ENCODE measurements around the gene NEDD4L.
"Not testable (repeated sequence)": the region's sequence is repeated elsewhere in the genome, so short reads cannot be mapped to it uniquely, and the experiment has no call there.

The NEDD4L gene

DNA sequence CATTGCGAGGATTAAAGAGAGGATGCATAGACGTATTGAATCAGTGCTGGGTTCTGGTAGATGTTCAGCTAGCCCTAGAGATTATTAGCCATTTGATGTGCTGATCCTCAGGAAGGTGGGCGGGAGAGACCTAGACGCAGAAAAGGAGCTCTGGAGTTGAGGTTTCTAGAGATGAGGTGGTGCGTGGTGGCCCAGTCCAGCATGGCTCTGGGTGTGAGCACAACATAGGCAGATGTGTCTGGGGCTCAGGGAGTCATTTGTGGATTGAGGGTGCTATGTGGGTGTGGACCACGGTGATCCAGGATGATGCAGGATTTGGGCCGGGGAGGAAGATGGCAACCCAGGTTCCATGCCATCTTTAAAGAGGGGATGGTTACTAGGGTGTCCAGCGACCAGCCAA is 102.1 kb downstream of the NEDD4L start:
- in situ Hi-C loops (cut with MboI; ENCODE audit: low sequenced_read_pairs): no loop called here

DNA sequence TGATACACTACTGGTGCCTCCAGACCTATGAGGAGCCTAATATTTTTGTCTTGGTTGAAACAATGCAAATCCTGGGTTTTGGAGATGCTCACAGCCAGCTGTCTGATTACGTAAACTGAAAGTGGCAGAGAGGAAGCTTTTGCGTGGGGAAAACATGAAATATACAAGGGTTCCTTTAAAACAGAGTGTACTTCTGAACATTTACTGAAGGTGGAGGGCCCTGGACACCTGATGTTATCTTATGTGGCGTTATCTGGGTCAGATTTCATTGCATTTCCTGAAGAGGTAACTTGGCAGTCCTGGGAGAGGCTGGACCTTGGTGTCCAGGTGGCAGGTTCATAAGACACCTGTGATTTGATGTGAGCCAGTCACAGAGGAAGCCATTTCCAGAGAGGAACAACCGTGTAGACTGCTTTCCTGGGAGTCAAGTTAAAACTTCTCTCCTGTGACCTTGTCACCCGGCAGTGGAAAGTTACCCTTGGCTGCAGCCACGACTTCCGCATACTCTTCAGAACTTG is 105.0 kb downstream of the NEDD4L start:
- in situ Hi-C loops (cut with MboI; ENCODE audit: low sequenced_read_pairs): no loop called here

DNA sequence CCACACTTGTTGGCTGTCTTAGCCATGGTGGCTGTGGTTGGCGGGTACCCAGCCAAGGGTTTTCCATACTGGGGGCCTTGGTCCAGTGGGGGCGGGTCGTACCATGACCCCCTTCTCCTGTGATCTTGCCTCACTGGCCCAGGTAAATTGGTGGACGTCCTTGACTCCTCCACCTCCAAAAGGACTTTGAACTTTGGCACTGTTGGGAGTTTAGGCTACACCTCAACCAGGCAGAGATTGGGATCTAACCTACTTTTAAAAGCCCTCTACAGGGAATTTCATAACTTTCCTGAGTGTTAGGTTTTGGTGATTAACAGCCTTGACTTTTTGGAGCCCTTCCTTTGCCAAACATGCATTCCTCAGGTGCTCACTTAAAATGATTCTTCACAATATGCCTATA is 106.7 kb downstream of the NEDD4L start:
- in situ Hi-C loops (cut with MboI; ENCODE audit: low sequenced_read_pairs): no loop called here

DNA sequence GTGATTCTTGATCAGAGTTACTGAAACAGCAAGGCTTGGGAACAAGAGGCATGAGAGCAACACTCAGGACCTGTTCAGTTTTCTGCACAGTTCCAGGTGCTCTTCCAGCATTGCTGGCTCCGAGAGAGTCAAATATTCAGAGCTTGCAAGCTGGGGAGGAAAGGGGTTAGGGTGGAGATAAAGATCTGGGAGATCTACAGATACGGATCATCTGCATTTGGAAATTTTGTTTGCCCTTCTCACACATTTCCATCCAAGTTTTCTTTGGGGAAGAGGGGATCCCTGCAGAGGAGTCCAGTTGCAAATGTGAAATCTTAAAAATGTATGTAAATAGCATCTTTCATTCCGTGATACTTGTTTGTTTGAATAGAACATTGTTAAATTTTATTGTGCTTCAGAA is 108.2 kb downstream of the NEDD4L start:
- in situ Hi-C loops (cut with MboI; ENCODE audit: low sequenced_read_pairs): no loop called here

DNA sequence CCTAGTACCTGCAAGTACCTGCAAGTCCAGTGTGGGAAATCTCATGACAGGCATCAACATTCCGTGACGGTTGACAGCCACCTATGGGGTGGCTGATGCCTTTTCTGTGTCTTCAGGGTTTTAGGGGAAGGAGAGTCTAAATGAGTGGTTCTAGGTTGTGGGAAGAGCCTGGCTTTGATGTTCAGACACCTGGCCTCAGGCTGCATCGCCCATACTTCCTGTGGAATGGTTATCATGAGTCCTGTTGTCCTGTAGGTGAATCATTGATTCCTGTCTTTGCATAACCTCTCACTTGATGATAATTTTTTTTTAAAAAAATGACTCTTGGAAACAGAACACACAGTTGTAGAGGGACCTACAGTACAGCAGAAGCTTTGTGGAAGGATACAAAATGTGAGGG is 108.9 kb downstream of the NEDD4L start:
- in situ Hi-C loops (cut with MboI; ENCODE audit: low sequenced_read_pairs): no loop called here

DNA sequence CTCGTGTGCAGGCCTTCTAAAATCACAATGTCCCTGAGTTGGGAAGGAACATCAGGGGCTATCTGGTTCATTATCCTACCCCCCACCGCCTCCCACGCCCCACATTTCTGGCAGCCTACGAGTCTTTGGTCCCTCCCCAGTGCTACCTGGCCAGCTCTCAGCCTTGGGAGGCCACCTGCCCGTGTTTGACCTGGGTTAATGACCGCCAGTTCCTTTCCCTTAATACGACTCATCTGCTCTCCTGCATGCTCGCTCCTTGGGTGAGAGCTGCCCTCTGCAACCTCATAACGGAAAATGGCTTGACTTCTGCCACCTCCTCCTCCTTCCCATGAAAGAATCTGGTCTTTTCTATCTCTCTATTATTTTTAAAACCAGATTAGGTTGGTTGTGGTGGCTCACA is 112.5 kb downstream of the NEDD4L start:
- in situ Hi-C loops (cut with MboI; ENCODE audit: low sequenced_read_pairs): no loop called here

DNA sequence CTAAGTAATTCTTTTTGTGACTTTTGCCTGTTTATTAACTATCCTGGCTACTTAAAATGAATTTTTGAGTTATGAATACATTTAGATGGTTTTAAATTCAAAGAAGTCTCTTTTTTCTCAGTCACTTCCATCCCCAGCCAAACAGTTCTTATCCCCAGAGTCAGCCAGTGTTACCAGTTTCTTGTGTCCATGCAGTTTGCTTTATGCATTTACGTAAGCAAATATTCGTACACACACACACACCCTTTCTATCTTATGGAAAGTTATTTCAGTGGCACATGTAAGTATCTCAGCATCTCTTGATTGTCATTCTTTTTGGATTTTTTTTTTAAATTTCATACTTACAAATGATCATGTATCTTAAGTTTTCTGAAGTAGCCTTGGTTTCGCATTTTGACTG is 113.2 kb downstream of the NEDD4L start:
- in situ Hi-C loops (cut with MboI; ENCODE audit: low sequenced_read_pairs): no loop called here

DNA sequence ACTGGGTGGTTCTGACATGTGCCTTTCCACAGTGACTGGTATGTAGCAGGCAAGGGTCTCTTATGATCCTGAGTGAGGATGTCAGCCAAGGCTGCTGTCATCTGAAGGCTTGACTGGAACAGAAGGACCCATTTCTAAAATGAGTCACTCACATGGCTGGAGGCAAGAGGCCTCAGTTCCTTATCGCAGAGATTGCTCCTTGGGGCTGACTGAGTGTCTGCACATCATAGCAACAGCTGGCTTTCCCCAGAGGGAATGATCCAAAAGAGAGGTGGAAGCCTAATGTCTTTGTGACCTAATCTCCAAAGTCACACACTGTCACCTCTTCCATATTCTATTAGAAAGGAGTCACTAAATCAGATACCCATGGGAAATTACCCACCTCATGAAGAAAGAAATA is 114.0 kb downstream of the NEDD4L start:
- in situ Hi-C loops (cut with MboI; ENCODE audit: low sequenced_read_pairs): no loop called here

DNA sequence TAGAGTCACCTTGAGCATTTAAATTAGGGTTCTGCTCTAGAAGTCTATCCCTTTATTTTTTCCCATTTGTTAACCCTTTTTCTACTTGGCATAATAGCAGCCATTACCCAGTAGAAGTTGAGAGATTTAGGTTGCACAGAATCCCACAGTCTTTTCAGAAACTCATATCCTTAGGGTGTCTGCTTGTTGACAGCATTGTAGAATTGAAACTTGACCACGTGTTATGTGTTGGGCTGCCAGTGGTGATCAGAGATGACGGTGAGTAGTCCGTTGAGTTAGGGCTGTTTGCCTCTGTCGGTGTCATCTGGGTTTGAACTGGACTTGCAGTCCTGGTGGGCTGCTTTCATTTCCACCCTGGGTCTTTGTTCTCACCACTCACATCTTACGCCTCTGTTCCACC is 114.4 kb downstream of the NEDD4L start:
- in situ Hi-C loops (cut with MboI; ENCODE audit: low sequenced_read_pairs): no loop called here

DNA sequence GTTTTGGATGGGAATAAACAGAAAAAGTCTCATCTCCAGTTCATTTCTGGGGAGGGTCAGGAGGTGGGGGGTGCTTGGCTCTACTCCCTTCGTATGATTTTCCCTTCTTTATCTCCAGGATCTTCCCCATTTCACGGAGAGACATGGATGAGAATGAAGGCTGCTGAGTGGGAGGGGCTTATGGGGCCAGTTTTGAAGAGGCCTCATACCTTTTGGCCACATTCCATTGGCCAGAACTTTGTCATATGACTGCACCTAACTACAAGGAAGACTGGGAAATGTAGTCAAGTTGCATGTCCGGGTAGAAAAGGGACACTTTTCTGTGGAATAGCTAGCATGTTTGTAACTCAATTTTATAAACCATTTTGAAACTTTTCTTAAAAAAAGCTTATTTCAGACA is 117.6 kb downstream of the NEDD4L start:
- in situ Hi-C loops (cut with MboI; ENCODE audit: low sequenced_read_pairs): no loop called here

DNA sequence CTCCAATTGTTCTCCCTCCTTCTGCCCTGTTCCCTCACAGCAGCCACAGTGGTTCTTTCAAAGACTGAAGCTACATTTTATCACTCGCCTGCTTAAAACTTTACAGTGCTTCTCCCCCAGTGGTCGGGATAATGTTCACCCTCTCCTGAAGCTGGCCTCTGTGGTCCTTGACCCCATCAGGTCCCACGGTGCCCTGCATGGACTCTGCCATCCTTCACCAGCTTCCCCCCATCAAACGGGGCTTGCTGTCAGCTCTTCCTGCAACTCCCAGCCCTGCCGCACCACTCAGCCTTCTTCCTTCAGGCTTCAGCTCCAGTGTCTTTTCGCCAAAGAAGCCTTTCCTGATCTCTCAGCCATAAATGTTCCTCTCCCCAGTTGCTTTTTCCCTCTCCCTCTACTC is 118.1 kb downstream of the NEDD4L start:
- in situ Hi-C loops (cut with MboI; ENCODE audit: low sequenced_read_pairs): no loop called here

DNA sequence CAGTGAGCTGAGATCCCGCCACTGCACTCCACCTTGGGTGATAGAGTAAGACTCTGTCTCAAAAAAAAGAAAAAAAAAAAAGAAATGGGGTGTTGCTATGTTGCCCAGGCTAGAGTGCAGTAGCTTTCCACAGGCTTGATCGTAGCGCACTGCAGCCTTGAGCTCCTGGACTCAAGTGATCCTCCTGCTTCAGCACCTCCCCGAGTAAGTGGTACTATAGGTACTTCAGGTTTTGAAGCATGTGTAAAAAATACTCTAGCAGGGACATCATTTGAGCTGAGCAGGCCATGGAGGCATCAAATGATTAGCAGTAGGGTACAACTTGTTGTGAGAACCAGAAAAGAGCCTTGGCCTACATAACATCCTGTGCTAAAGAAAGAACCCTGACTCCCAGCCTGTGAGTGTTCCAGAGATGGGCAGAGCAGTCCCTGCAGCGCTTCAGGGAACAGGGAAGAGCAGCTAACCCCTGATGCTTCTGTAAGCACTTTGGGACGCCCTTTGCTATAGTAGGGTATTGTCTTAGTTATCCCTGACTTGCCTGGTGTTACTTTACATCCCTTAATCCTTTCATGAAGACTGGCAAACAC is 119.1 kb downstream of the NEDD4L start:
- in situ Hi-C loops (cut with MboI; ENCODE audit: low sequenced_read_pairs): no loop called here

DNA sequence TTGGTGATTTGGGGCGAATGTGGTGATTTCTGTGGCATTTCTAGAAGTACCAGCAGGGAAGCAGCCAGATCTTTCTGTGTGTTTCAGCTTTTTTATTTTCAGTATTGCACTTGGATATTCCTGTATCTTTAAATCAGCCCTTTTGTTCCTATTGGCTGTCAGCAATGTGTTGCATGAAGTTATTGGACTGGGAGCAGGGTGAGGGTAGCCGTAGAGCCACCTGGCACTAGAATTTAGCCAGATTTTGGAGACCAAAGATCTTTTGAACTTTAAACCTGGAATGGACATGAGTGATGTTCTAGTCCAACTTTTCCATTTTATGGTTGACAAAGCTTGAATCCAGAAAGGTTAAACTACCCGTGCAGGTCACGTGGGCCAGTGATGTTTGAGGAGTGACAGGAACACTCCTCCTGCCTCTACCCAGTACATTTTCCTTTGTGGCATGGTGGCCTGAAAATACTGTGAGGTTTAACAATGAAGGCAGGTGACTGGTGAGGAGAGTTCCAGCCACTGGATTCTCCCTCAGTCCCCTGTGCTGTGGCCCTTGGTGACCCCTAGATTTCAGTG is 122.3 kb downstream of the NEDD4L start:
- in situ Hi-C loops (cut with MboI; ENCODE audit: low sequenced_read_pairs): no loop called here

DNA sequence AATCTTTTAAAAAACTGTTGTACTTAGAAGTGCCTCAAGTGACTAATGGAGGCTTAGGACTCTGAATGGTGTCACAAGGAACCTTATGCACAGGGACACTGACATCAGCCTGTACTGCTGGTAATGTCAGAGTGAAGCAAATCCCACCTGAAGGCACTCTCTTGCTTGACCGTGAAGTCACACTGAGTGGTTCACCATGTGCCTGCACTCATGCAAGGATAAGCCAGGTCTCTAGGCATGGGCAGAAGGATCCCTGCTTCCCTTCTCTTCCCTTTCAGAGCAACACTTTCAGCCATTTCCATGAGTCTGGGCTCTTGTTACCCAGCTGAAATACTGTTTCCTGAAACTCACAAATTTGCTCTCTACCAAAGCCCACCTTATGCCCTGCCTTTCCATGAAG is 123.0 kb downstream of the NEDD4L start:
- in situ Hi-C loops (cut with MboI; ENCODE audit: low sequenced_read_pairs): no loop called here

DNA sequence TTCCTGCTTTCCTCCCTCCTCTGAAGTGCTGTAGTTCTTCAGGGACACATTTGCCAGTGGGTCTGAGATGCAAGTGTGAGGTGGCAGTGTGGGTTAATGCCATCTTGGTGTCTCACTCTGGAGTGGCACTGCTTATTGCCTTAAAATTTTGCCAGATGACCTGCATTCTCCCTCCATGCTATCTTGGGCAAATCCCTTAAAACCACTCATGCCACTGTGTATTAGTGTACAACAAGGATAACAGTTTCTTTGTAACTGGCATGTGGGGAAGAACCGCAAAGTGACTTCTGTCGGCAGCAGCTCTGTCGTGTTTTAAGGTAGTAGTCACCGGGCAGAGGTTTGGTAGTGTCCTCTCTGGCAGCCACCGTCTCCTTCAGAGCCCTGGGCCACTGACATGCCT is 124.2 kb downstream of the NEDD4L start:
- in situ Hi-C loops (cut with MboI; ENCODE audit: low sequenced_read_pairs): no loop called here

DNA sequence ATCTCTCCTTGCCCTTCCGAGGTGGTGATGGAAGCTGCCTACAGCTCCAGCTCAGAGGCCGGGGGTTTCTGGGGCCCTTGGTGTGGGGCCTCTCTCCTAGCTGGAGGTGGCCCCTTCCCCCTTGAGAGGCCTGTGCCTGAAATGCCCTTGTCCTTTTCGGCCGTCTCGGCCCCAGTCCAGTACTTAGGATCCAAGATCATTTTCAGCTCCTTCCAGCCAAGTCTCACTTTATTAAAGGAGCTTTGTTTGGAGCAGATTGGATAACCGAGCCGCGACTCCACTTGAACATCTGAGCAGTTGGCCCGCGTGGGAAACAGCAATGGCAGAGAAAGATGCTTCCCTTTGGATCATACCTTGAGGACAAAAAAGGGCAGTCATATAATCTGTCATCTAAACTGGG is 125.0 kb downstream of the NEDD4L start:
- in situ Hi-C loops (cut with MboI; ENCODE audit: low sequenced_read_pairs): no loop called here

DNA sequence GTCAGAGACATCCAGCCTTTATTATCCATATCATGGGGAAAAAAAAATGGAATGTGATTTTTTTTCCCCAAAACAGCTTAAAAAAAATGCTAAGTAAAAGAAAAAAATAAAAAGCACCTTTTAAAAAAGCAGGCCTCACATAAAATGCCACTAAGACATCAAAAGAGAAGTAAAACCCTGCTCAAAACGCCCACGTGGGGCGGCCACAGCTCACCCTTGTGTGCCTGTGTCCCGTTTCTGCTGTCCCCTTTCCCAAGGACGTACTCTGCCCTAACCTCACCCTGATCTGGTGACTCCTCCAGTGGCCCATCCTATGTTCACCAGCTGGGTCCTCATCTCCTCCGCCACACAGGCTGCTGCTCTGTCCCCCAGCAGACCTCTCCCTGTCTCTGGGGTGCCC is 125.4 kb downstream of the NEDD4L start:
- in situ Hi-C loops (cut with MboI; ENCODE audit: low sequenced_read_pairs): no loop called here

DNA sequence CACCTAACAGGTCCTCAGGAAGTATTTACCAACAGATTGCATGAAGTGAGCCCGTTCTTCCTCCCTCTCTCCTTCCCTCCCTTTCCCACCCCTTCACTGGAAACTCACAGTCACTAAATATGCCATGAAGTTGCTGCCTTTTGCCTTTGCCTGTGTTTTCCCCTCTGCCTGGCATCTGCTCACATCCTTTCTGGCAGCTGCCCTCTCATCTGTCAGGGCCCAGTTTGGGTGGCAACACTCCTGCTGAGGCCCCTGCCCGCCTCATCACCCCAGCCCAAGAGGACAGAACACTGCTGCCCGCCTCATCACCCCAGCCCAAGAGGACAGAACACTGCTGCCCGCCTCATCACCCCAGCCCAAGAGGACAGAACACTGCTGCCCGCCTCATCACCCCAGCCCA is 126.0 kb downstream of the NEDD4L start:
- in situ Hi-C loops (cut with MboI; ENCODE audit: low sequenced_read_pairs): not testable (repeated sequence)

DNA sequence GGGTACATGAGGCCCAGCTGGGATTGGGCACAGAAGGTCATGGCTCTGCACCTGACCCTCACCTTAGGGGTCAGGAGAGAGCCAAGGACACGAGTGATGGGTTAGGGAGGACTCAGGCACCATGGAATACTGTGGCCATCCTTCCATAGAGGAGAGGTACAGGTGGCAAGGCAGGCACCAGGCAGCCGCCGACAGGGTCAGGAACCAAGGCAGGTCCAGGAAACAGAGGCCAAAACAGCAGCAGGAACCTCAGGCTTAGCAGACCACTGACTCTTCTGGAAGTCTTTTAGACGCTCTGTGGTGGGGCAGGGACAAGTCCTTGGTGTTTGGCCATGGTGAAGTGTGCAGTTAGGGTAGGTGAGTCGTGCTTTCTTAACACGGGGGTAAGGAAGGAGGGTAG is 128.0 kb downstream of the NEDD4L start:
- in situ Hi-C loops (cut with MboI; ENCODE audit: low sequenced_read_pairs): no loop called here

DNA sequence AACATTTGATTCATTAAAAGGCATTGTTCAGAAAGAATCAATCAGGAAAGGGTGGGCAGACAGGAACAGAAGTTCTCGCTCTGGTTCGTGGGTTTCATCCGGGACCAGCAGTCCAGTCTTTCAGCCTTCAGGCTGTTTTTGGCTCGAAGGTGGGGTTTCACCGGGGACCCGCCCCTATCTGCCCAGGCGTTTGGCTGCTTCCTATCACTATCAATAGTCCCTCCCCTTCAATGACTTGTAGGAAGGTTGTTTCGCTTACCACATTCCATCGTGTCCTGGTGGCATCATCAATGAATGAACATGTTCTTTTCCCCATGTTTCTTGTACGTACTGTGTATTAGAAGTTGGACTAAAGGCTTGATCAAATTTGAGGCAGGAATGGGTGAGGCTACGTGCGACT is 130.3 kb downstream of the NEDD4L start:
- in situ Hi-C loops (cut with MboI; ENCODE audit: low sequenced_read_pairs): no loop called here

DNA sequence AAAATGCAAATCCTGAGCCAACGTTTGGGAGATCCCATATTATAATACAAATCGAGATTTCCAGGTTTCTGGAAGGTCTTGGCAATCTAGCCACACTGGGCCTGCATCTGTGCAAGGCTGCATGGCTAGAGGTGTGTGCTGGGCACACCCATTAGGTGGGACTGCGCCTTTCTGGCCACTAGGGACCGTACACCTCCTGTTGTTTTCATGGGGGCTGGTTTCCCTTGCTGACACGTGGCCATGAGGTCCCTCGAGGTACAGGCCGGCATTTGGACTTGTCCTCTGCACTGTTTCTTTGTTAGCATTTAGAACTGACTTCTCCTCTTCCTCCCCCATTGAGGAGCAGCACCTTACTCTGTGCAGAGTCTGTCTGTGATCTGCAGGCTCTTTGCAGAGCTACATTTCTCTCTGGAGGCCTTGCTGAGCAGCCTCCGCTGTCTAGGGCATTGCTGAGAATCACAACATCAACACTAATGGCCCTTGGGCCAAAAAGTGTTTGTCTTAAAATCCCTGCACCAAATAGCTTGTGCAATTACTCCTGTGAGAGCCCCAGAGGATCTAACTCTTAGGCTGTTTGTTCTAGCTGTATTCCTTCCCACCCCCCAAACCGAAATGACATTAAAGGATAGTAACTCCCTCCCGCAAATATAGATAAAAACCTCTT is 131.2 kb downstream of the NEDD4L start:
- in situ Hi-C loops (cut with MboI; ENCODE audit: low sequenced_read_pairs): no loop called here

DNA sequence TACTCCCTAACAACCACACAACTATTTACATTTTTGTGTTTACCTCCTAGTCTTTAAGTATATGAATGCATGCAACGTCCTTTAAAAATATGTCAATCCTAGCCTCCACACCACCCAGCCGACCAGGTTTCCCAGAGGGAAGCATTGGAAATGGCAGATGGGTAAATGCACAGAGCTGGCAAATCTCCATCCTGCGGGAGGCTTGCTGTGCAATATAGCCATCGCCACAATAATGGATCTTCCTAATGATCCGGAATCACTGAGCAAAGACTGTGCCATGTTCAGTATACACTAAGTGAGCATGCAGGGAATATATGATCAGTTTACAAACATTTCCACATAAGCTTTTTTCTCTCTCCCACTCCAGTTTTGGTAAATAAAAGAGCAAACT is 131.8 kb downstream of the NEDD4L start:
- in situ Hi-C loops (cut with MboI; ENCODE audit: low sequenced_read_pairs): no loop called here

Measured in HL-60/S4 (cell line).